Measurements from ENCODE around the gene SPATA3. TPM values are rescaled to one million over a fixed set of nuclear protein-coding genes. Genes with fewer than 3 reads are reported as not detected.

Gene SPATA3
- total and polyA plus RNA-seq, 2 of the 8 experiments (the other 6 are each of a cell fraction or from before 2014, with no cell fraction given), result not detected

- H3K9ac ChIP-seq (replicated peaks in 1 of 4; ENCODE audit: extremely low read depth in 1 of 4, low read depth in 3 of 4, low read length in 3 of 4), result no peak overlapping the region
- H3K27me3 ChIP-seq (replicated peaks in 1 of 4; ENCODE audit: control insufficient read depth in 3 of 4, extremely low read depth in 1 of 4, insufficient read depth in 3 of 4, low read length in 3 of 4), result no peaks in the 10 kb centered on the region
- no peak overlapping the region for H2BK15ac ChIP-seq (ENCODE audit: low read length)
- H3K56ac ChIP-seq (replicated peaks; ENCODE audit: insufficient read length, low read depth, low read length), result no peak overlapping the region
- H2BK5ac ChIP-seq (ENCODE audit: low read depth, low read length), result no peak overlapping the region
- no peak overlapping the region for H3K14ac ChIP-seq (ENCODE audit: insufficient read length)
- H4K8ac ChIP-seq (ENCODE audit: extremely low read depth, insufficient read depth, low read length), result no peak overlapping the region
- no peak overlapping the region for H2BK20ac ChIP-seq (ENCODE audit: low read length)
- no peaks in the 10 kb centered on the region for H3K79me1 ChIP-seq (ENCODE audit: low read depth, low read length)
- H4K5ac ChIP-seq (ENCODE audit: insufficient read length, low read depth, low read length), result no peak overlapping the region
- no peaks in the 10 kb centered on the region for H4K20me1 ChIP-seq (replicated peaks in 1 of 2; ENCODE audit: control insufficient read depth in 1 of 2, insufficient read depth in 2 of 2, low read length in 2 of 2)
- no peak overlapping the region for H2BK120ac ChIP-seq (replicated peaks; ENCODE audit: low read depth, low read length)
- no peaks in the 10 kb centered on the region for H3K23me2 ChIP-seq (ENCODE audit: low read depth, low read length)
- H3K23ac ChIP-seq (ENCODE audit: insufficient read length), result no peak overlapping the region
- CTCF ChIA-PET (ENCODE audit: partially characterized antibody), result interaction anchor here (1.1 to 3.3 kb wide), 5 partner anchors 27 to 99 kb away, joined by 3 to 16 read pairs (median 4); partner anchors contain the start of gene GPR55
- H2AK5ac ChIP-seq (ENCODE audit: low read depth, low read length), result no peak overlapping the region
- H3K36me3 ChIP-seq (ENCODE audit: control insufficient read depth in 2 of 4, insufficient read depth in 4 of 4, low read length in 3 of 4), result no peaks in the 10 kb centered on the region
- H3K4me2 ChIP-seq (ENCODE audit: insufficient read depth in 1 of 2, low read depth in 2 of 2, low read length in 2 of 2), result no peak overlapping the region
- no peak overlapping the region for H2AFZ ChIP-seq (ENCODE audit: low read length)
- H3K4me3 ChIP-seq (ENCODE audit: extremely low read depth in 1 of 4, insufficient read depth in 2 of 4, low read depth in 3 of 4, low read length in 4 of 4), result no peak overlapping the region
- no peak overlapping the region for H4K91ac ChIP-seq (replicated peaks; ENCODE audit: insufficient read length, low read length)
- H3K4me1 ChIP-seq (replicated peaks in 1 of 4; ENCODE audit: control insufficient read depth in 3 of 4, insufficient read depth in 4 of 4, low read length in 3 of 4), result no peaks in the 10 kb centered on the region
- no peak overlapping the region for H3K4ac ChIP-seq (replicated peaks; ENCODE audit: insufficient read length, low read depth, low read length)
- DNase-seq (ENCODE audit: low read depth in 1 of 2, low spot score in 2 of 2), result no peak
- POLR2A ChIA-PET (ENCODE audit: partially characterized antibody), result no interaction called here
- H3K9me3 ChIP-seq (ENCODE audit: insufficient read depth in 2 of 2, low read depth in 1 of 2, low read length in 1 of 2), result no peaks in the 10 kb centered on the region
- no peak overlapping the region for H2BK12ac ChIP-seq (ENCODE audit: low read depth, low read length)
- 90% methylated on average over 2 of the region's 2 CpGs; no CpG with 5 or more reads in 1 of the 2 experiments for WGBS, 2 experiments (ENCODE audit: extremely low coverage in 1 of 2, insufficient coverage in 1 of 2, insufficient read length in 1 of 2, insufficient replicate concordance in 2 of 2, low coverage in 1 of 2, low lambda C conversion rate in 2 of 2, missing lambda C conversion rate in 1 of 2)
- H3K79me2 ChIP-seq (ENCODE audit: control insufficient read depth in 1 of 2, insufficient read depth in 2 of 2, low read length in 2 of 2), result no peaks in the 10 kb centered on the region
- FAIRE-seq, result no peak
- TF ChIP-seq SUZ12 (IDR thresholded peaks at IDR 0.05; ENCODE audit: low read length) (no peak), BCL11A (IDR thresholded peaks at IDR 0.05; ENCODE audit: low read depth in 2 of 2, low read length in 2 of 2) (no peak), GABPA (IDR thresholded peaks at IDR 0.05; ENCODE audit: borderline replicate concordance, insufficient read depth, low read length) (no peak), CBX8 (IDR thresholded peaks at IDR 0.05; ENCODE audit: borderline replicate concordance, low read depth, low read length) (no peak)
- H3K18ac ChIP-seq (ENCODE audit: extremely low read depth, low read length), result no peak overlapping the region
- H3K27ac ChIP-seq (ENCODE audit: low read depth, low read length), result no peak overlapping the region
These were observed 44.5 kb upstream of the SPATA3 start for GRCh38 chr2:230951396-230951795.
